CD4-positive, alpha-beta T cell treated with Interleukin-15 for 1 hour (primary cell): ENCODE measurements around the gene KIF2C.
"Not testable (repeated sequence)": the region's sequence is repeated elsewhere in the genome, so short reads cannot be mapped to it uniquely, and the experiment has no call there.

Experiments
- DNase-seq: peaks from one replicate; pipeline ENCODE4 v3.0.0-alpha.2; 2020

Gene KIF2C

GRCh38 chr1:44776730-44777068 lies 37.1 kb downstream of the KIF2C start:
- no peak for DNase-seq

- DNase-seq: no peak
Observed at GRCh38 chr1:44777547-44777946, 37.9 kb downstream of the KIF2C start.

- no peak for DNase-seq
Observed at GRCh38 chr1:44777969-44778635, 38.5 kb downstream of the KIF2C start.

GRCh38 chr1:44778705-44779576 lies 39.3 kb downstream of the KIF2C start:
- no peak for DNase-seq

GRCh38 chr1:44780583-44781121 lies 41.0 kb downstream of the KIF2C start:
- DNase-seq: no peak

- no peak for DNase-seq
Observed at GRCh38 chr1:44783697-44784093, 44.1 kb downstream of the KIF2C start.

GRCh38 chr1:44784094-44785028 lies 44.7 kb downstream of the KIF2C start:
- DNase-seq: no peak

GRCh38 chr1:44785029-44785380 lies 45.4 kb downstream of the KIF2C start:
- DNase-seq: no peak

- no peak for DNase-seq
Observed at GRCh38 chr1:44785501-44786137, 46.0 kb downstream of the KIF2C start.

- DNase-seq: peak; percentile 73
Observed at GRCh38 chr1:44786138-44786840, 46.7 kb downstream of the KIF2C start.

GRCh38 chr1:44786841-44787426 lies 47.3 kb downstream of the KIF2C start:
- no peak for DNase-seq

- DNase-seq: no peak
Observed at GRCh38 chr1:44787506-44787905, 47.9 kb downstream of the KIF2C start.

GRCh38 chr1:44788120-44788860 lies 48.7 kb downstream of the KIF2C start, which contains the start of gene BEST4:
Gene BEST4, minus strand, starts transcription at chr1:44788170. Its CDS starts 465 bp downstream, at chr1:44787705.
- no peak for DNase-seq

GRCh38 chr1:44790968-44791801 lies 51.5 kb downstream of the KIF2C start:
- no peak for DNase-seq

- no peak for DNase-seq
Observed at GRCh38 chr1:44792736-44793502, 53.3 kb downstream of the KIF2C start.

GRCh38 chr1:44797886-44798285 lies 58.2 kb downstream of the KIF2C start:
- DNase-seq: not testable (repeated sequence)

- no peak for DNase-seq
Observed at GRCh38 chr1:44798481-44799365, 59.1 kb downstream of the KIF2C start.
